ENCODE data around the gene ZNF70. TPM values are rescaled to one million over a fixed set of nuclear protein-coding genes. Genes with fewer than 3 reads are reported as not detected.

ZNF70 gene
- total and polyA plus RNA-seq, 2 of the 4 experiments (the other 2 are of a cell fraction), result 2.3 to 4.3 TPM

- no peak for TF ChIP-seq CHD1 (IDR thresholded peaks at IDR 0.05; ENCODE audit: low read depth, low read length)
Observed at GRCh38 chr22:23713696-23714595, 37.0 kb downstream of the ZNF70 start (continued).

DNA sequence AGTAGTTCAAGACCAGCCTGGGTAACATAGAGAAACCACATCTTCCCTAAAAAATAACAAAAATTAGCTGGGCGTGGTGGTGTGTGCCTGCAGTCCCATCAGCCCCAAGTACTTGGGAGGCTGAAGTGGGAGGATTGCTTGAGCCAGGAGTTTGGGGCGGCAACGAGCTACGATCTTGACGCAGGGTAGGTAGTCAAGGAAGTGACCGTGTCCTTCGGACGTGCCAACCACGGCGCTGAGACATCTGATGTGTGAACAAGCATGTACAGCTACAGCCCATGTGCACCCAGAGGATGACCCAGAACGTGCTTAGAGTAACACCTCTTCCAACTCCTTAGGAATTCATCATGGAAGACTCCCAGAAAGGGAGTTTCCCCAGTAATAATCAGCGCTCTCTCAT, 38.7 kb downstream of the ZNF70 start:
- H3K27ac ChIP-seq (ENCODE audit: insufficient read depth, low read length), result no peak overlapping the region
- H3K9me3 ChIP-seq (ENCODE audit: control insufficient read depth, insufficient read depth, low read length), result no peaks in the 10 kb centered on the region
- no peak overlapping the region for H3K4me3 ChIP-seq (ENCODE audit: insufficient read depth, low read depth, low read length)
- H3K4ac ChIP-seq (ENCODE audit: low read depth, low read length), result no peak overlapping the region
- no peak overlapping the region for H4K91ac ChIP-seq (ENCODE audit: insufficient read depth, low read depth, low read length)
- dilution Hi-C loops (cut with HindIII; ENCODE audit: low sequenced_read_pairs, unreplicated experiment) (no loop called here), intact Hi-C loops (cut with micrococcal nuclease) (no loop called here), in situ Hi-C loops (cut with MboI; ENCODE audit: low sequenced_read_pairs) (no loop called here)
- H3K9me1 ChIP-seq (ENCODE audit: insufficient read depth, low read length), result peaks cover 11% of the 10 kb centered on the region
- H3K27me3 ChIP-seq (ENCODE audit: control insufficient read depth, insufficient read depth, low read length), result no peaks in the 10 kb centered on the region
- H4K20me1 ChIP-seq (ENCODE audit: insufficient read depth, low read length), result no peaks in the 10 kb centered on the region
- peaks cover 27% of the 10 kb centered on the region for H3K36me3 ChIP-seq (ENCODE audit: control insufficient read depth, insufficient read depth, low read length)
- H3K9ac ChIP-seq (ENCODE audit: low read depth, low read length), result no peak overlapping the region
- no peak overlapping the region for H4K8ac ChIP-seq (ENCODE audit: low read depth in 2 of 2, low read length in 2 of 2)
- no peak for DNase-seq
- no peak overlapping the region for H2AFZ ChIP-seq (replicated peaks; ENCODE audit: low read length, poor library complexity)
- H3K14ac ChIP-seq (replicated peaks; ENCODE audit: low read depth, low read length), result no peak overlapping the region
- POLR2A ChIA-PET (ENCODE audit: unreplicated experiment), result no interaction called here
- H3K23ac ChIP-seq (ENCODE audit: low read depth, low read length), result no peak overlapping the region
- H4K5ac ChIP-seq (ENCODE audit: low read depth, low read length), result no peak overlapping the region
- H3K4me2 ChIP-seq (ENCODE audit: low read depth, low read length), result no peak overlapping the region
- H3K4me1 ChIP-seq (ENCODE audit: control insufficient read depth, insufficient read depth, low read length), result peaks cover 3% of the 10 kb centered on the region; the same call in 1 of the 2 replicates
- no peak overlapping the region for H3K56ac ChIP-seq (ENCODE audit: extremely low read depth, insufficient read depth, low read length)
- peaks cover 10 to 35% of the 10 kb centered on the region in 2 experiments for H3K79me1 ChIP-seq (ENCODE audit: low read depth in 1 of 2, low read length in 2 of 2)
- H2AK9ac ChIP-seq (replicated peaks; ENCODE audit: low read depth, low read length, poor library complexity), result no peak overlapping the region
- H2BK20ac ChIP-seq (ENCODE audit: low read depth, low read length), result no peak overlapping the region
- no peak overlapping the region for H2BK120ac ChIP-seq (ENCODE audit: low read depth, low read length)
- no peak overlapping the region for H2BK5ac ChIP-seq (ENCODE audit: low read depth, low read length, poor library complexity, severe bottlenecking)
- ATAC-seq (ENCODE audit: low read depth), result no peak
- WGBS, 2 experiments (ENCODE audit: extremely low coverage in 2 of 2, insufficient read length in 1 of 2), result 93% methylated on average over 2 of the region's 12 CpGs; no CpG with 5 or more reads in 1 of the 2 experiments
- CTCF ChIA-PET, result no interaction called here
- no peak overlapping the region for H3K18ac ChIP-seq (ENCODE audit: low read depth, low read length)
- no TSS peak for BruUV-seq (replicated peaks)
- H2AK5ac ChIP-seq (ENCODE audit: low read depth, low read length), result no peak overlapping the region
- H2BK15ac ChIP-seq (ENCODE audit: low read depth, low read length), result no peak overlapping the region
- no peak for TF ChIP-seq RFX5 (IDR thresholded peaks at IDR 0.05; ENCODE audit: low read depth, low read length)
- TF ChIP-seq SMC3 (IDR thresholded peaks at IDR 0.05; ENCODE audit: low read depth, low read length), result no peak
- no peak for TF ChIP-seq POLR2A (IDR thresholded peaks at IDR 0.05; ENCODE audit: low read depth, low read length)
- TF ChIP-seq MAFK (IDR thresholded peaks at IDR 0.05; ENCODE audit: low read depth, low read length), result no peak
- no peak for TF ChIP-seq NFE2L2 (IDR thresholded peaks at IDR 0.05; ENCODE audit: low read depth, low read length)
- TF ChIP-seq USF2 (IDR thresholded peaks at IDR 0.05; ENCODE audit: low read depth, low read length), result no peak
- TF ChIP-seq MXI1 (IDR thresholded peaks at IDR 0.05; ENCODE audit: borderline replicate concordance, low read depth, low read length), result no peak
- no peak for TF ChIP-seq ELK1 (IDR thresholded peaks at IDR 0.05; ENCODE audit: borderline replicate concordance, low read depth, low read length)
- TF ChIP-seq BHLHE40 (IDR thresholded peaks at IDR 0.05; ENCODE audit: low read depth, low read length), result no peak
- TF ChIP-seq CTCF (conservative IDR thresholded peaks at IDR 0.05; ENCODE audit: low read depth, low read length), result no peak
- TF ChIP-seq MAZ (IDR thresholded peaks at IDR 0.05; ENCODE audit: borderline replicate concordance, low read depth, low read length), result no peak
- no peak for TF ChIP-seq RAD21 (IDR thresholded peaks at IDR 0.05; ENCODE audit: low read length)

All from IMR-90 (cell line).